Stimulated activated CD4-positive, alpha-beta T cell treated with anti-CD3 and anti-CD28 coated beads, Interleukin-2, amount 100 ng/mL, for 48 hours (primary cell): ENCODE data around the gene FIBP.

ENCODE experiments used
- DNase-seq, 2 donors: peaks; one replicate each; pipeline ENCODE4 v3.0.0-alpha.2; 2020

Gene FIBP

DNA sequence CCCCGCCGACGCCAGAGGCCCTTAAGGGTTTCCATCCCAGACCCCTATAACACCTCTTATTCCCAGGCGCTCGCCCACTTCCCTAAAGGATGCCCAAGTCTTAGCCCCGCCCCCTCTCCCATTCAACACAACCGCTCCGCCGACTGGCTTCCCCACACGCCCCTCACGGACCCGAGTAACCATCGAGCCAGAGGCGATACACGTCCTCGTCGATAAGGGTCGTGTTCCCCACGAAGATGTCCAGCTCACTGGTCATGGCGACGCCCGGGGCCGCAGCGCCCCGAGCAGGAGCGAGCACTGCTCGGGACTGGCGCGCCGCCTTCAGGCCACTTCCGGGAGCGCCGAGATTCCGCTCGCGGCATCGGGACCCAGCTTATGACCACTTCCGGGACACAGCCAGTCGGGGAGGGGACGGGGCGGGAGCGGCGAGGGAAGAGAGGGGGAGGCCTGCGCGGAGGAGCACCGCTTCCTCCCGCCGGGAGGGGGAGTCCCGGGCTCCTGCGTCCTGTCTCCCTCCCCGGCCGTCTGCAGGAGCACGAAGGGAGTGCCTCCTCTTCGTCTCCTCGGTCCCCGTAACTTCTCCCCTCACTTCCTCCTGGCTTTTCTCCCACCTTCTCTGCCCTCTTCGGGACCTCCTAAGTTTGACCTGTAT lies at the start of gene FIBP:
Gene FIBP, minus strand, starts transcription at position 309 of the 652 bp plus-strand sequence. Its CDS starts 53 bp downstream, at position 256.
- DNase-seq, result peak; percentile 95 to 97

DNA sequence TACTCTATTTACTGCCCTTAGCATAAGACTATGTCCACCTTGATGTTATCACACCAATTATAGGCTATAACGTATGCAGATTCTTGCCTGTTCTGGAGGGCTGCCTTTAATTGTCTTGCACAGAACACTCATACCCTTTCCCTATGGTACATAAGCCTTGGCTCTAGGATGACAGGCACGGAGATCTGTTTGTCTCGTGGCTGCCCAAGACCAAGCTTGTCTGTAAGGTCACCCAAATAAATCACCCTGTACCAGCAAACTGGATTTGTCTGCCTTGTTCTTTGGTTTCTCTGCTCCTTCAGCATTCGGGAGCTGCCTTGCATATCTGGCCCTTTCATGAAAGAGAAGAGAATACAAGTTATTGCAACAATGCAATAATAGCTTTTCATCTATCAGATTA lies 49.5 kb upstream of the FIBP start:
- DNase-seq, result no peak

DNA sequence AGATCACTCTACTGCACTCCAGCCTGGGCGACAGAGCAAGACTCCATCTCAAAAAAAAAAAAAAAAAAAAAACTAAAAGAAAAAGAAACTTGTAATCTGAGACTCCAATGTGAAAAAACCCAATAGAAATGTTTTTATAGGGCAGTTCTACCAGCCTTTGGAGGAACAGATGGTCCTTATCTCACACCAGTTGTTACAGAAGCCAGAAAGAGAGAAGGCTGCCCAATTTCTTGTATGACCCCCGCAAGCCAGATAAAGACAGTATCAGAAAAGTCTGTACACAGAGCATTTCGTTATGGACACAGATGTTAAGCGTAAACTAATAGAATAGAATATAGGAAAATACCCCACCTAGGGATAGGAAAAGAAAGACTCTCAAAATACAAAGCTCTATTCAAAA lies 45.7 kb upstream of the FIBP start:
- no peak for DNase-seq

DNA sequence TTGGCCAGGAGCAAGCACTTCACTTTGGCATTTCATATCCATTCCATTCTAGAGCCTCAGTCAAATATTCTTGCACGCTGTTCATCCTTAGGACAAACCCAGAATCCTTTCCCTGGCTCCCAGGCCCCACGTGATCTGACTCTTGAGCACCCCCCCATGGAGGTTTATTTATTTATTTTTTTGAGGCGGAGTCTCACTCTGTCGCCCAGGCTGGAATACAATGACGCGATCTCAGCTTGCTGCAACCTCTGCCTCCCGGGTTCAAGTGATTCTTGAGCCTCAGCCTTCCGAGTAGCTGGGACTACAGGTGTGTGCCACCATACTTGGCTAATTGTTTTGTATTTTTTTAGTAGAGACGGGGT lies 44.3 kb upstream of the FIBP start:
- no peak for DNase-seq

DNA sequence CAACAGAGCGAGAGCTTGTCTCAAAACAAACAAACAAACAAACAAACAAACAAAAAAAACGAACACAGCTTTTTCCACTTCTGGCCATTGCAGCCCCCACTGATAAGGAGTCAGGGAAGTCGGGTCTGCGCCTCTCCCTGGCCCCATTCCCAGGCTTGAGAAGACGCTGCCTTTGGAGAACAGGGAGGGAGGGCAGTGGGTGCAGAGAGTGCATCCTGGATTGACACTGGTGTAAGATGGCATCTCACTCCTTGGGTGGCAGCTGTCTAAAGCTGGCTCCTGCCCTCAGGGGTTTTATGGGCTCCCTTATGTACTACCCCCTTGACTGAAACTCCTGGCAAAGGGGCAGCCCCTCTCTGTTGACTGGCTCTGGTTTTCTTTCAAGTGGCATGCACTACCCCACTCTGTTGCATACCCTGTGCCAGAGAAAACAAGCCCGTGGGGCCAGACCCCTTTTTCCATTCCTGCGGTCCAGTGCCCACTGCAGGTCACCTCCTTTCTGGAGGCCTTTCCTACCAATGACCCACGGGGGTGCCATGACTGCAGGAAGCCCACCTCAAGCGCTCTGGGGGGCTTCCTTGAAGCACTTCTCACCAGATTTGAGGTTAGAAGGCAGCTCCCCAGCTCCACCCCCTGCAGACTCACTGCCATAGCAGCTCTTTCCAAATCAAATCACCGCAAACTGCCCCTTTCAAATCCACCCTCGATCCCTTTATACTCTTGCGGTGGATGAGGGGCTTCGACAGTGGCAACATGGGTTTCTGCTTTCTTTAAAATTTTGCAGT lies 43.7 kb upstream of the FIBP start:
- DNase-seq, result no peak

DNA sequence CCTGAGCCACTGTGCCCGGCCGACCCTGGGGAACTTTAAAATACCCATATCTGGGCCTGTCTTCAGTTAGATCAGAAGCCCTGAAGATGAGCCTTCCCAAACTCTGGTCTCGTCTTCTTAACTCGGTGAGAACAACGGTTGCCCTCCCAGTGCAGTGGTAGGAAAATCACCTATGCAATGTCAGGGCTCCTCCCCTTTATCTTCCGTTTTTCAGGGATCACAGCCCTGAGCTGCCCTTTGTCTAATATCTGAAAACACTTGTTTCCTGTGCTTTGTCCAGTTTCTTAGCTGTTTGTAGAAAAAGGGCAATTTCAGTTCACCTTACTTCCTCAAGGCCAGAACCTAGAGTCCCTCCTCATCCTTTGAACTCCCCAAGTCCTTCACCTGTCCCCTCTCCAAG lies 40.4 kb upstream of the FIBP start:
- no peak for DNase-seq

DNA sequence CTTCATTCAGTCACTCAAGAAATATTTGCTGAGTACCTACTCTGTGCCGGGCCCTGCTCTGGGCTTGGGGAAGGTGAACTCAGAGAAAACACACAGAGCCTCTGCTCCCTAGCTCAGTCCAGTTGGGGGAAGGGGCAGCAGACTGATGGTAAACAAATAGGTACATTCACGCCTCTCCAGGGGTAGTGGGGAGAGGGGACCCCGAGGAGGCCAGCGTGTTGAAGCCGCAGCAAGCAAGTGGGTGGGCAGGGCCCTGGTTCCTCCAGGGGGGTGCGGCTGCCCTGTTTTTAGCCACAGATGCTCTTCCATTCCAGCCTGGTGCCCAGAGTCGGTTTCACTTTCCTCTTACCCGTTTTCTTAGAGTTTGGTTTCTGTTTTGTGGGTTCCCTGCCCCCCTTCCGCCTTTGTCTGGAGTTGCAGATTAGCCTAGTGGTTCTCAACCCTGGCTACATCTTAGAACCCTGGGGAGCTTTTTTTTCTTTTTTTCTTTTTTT lies 39.7 kb upstream of the FIBP start:
- peak; percentile 42 to 59 for DNase-seq

DNA sequence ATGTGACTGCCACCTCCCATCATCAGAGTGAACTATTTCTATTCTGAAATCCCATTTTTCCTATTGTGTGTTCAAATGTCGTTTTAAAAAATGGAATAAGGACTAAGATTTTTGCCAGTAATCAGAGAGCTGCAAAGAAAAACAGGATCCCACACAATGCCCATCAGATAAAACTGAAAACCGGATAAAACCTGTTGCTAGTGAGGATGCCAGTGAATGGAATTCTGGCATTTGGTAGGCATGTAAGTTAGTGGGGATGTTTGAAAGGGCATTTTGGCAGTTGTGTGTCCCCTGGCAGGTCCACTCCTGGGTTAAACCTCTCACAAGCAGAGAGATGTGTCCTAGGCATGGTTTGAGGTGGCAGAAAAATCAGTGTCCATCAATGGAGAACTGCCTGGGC lies 37.1 kb upstream of the FIBP start:
- no peak for DNase-seq

DNA sequence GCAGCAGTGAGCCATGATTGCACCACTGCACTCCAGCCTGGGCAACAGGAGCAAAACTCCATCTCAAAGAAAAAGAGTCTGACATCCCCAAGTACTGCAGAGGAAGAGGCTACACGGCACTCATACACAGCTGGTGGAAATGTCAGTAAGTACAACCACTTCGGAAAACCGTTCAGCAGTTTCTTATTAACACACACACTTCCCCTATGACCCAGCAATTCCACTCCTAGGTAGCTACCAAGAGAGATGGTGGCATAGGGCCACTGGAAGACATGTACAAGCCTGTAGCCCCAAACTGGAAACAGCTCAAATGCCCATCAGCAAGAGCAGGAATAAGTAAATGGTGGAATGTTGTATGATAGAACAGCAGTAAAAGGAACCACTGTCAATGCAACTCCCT lies 34.3 kb upstream of the FIBP start:
- no peak for DNase-seq

DNA sequence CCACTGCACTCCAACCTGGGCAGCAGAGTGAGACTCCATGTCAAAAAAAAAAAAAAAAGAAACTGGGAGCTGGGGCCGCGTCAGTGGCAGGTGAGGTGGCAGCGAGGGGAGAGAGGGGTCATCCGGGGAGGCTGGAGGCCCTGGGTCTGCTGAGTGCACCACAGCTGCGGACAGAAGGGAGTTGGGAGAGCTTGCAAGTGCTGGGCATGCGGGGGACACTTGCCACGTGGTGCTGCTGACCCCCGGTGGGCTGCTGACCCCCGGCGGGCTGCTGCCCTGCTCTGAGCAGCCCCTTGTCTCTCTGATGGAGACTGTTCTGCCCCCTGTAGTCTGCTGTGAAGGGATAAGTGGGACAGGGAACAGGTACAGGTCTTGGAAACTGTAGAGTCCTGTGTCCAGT lies 33.6 kb upstream of the FIBP start:
- no peak for DNase-seq

DNA sequence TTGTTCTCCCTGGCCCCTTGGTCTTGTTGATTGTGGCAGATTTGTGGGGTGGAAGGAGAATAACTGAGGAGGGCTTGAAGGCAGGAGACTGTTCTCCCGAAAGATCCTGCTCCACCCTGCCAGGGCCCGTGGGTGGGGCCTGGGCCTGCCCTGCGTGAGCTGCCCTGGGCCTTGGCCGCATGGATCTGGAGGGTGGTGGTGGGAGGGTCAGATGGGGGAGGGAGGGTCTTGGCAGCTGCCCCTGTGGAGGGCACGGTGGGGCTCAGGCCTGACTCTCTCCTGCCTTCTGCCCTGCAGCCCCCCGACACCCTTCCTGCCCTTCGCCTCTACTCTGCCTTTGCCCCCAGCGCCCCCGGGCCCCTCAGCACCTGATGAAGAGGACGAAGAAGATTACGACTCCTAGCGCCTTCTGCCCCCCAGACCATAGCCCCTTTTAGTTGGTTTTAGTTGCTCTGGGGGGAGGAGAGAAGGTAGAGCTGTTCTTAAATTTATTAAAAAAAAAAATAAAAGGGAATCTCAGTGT lies 32.8 kb upstream of the FIBP start:
- DNase-seq, result no peak

DNA sequence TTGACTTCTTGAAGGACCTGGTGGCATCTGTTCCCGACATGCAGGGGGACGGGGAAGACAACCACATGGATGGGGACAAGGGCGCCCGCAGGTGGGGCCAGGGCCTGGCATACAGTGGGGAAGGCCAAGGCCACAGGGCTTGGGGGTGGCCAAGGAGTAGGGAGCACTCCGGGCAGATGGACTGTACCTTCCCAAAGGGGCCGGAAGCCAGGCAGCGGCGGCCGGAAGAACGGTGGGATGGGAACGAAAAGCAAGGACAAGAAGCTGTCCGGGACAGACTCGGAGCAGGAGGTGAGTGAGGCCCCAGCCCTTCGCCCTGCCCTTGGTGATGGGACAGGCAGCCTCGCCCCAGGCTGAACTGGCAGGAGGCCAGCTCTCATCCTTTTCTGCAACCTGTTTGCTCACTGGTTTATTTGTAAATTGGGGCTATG lies 32.1 kb upstream of the FIBP start:
- no peak for DNase-seq

DNA sequence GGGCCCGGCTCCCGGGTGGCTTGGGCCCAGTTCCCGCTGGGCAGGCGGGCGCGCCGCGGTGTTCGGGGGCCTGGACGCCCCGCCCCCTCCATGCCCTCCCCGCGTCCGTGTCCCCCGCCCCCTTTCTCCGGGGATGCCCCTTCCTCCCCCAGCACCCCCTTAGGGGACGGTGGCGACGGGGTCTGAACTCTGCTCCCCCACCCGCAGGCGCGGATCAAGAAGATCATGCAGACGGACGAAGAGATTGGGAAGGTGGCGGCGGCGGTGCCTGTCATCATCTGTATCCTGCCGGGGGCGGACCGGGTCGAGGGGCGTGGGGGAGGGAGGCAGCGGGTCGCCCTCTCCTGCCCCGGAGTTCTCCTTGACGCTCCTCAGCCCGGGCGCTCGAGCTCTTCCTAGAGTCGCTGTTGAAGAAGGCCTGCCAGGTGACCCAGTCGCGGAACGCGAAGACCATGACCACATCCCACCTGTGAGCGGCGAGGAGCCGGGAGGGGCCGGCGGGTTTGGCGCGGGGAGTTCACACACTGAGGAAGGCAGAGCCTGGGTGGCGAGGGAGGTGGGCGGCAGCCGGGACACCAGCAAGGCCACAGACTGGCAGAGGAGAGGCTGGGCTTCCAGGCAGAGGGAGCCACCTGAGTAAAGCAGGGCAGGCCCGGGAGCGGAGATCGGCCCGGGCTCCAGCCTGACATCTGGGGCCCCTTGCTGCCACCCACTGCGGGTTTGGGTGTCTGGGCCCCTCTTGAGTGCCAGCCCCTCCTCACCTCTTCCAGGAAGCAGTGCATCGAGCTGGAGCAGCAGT lies 31.5 kb upstream of the FIBP start:
- peak in 1 of 2 donors; percentile 44 for DNase-seq

DNA sequence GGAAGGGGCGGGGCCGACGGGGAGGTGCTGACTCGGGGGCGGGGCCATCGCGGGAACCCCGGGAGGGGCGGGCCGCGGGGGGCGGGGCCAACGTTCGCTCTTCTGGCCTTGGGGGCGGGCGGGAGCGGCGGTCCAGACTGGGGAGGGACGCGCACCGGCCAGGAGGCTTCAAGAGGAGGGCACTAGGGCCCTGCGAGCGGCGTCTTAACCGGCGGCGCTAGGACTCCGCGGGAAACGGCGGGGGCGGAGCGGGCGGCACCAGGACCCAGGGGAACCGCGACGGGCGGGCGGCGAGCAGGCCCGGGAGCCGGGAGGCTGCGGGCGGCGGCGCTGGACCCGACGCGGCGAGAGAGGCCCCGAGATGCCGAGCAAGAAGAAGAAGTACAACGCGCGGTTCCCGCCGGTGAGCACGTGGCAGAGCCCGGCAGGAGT lies 30.9 kb upstream of the FIBP start, which contains the start of gene DRAP1:
Gene DRAP1, plus strand, starts transcription at position 286 of the 432 bp plus-strand sequence. Its CDS starts 76 bp downstream, at position 362.
- DNase-seq, result peak; percentile 99

DNA sequence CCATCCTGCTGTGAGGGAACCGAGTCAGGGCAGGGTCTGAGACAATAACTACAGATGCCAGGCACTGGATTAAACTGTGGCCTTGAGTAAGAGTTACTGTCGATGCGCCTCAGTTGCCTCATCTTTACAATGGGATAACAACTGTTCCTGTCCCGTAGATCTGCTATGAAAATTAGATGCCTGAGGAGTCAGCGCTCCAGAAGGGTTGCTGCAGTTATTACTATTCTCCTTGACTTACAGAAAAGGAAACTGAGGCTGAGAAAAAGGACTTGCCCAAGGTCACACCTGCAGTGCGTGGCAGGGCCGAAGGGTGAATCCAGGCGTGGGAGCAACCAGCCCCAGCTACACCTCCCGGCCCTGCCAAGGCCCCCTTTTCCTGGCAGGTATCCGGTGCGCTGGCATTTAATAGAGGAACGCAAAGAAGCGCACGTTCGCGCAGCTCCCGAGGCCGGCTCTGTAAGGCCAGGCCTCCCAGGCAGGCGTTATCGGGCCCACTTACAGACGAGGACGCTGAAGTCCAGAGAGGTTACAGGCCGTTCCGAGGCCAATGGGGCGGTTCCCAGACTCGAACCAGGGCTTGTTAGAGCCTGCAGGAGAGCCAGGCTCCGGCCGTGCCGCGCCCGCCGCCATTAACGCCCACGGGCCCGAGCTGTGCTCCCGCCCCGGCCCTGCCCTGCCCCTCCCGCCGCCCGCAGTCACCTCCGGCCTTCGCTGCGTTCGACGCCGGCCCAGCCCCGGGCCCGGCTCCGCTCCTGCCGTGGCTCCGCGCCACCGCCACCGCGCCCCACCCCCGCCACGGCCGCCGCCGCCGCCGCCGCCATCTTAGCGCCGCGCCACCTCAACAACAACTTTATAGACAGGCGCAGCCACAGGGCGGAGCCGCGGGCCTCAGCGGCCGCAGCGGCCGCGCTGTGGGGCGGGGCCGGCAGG lies 30.2 kb upstream of the FIBP start, which contains the start of gene C11orf68:
Gene C11orf68, minus strand, starts transcription at position 852 of the 930 bp plus-strand sequence. Its CDS starts 31 bp downstream, at position 821.
- DNase-seq, result no peak

DNA sequence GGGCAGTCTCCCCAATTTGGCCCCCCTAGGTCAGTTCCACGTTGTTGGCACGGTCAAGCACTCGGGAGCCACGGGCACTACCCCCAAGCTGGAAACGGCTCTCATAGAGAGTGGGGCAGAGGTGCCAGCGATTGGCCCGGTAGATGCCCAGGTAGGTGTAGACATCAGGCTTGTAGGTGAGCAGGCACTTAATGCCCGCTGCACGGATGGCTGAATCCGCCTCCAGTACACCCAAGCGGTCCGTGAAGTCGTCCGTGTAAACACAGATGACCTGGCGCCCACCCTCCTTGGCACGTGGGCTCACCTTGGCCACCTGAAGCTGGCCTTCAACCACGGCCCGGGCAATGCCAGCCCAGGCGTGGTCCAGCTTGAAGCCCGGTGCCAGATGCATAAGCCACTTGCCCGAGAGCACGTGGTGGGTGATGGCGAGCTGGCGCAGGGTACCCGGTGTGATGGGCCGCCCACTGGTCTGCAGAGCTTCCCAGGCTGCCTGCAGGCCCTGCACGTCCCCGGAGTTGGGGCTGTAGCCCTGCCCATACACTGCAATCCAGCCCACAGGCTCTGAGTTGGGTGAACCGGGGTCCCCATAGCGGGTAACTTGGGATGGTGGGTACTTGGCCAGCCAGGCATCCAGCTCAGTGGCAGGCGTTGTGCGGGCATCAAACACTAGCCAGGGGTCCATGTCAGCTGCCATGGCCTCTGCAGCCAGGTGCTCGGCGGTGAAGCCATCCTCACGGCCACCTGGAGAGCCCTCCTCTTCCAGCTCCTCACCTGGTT lies 29.4 kb upstream of the FIBP start:
- no peak for DNase-seq

DNA sequence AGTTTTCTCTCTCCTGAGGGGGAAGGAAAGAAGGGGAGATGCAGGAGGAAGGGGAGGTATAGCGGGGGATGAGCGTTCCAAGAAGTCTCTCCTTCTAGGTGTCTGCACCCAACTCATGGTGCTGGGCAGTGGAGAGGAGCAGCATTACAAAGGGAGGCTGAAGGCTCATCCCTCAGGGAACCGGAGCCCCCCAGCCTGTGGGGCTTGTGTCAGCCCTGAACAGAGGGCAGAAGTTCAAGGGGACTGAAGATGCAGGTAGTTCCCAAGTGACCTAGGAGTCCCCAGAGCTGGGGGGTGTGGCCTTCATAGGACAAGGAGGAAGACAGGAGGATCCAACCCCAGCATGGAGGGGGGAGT lies 28.8 kb upstream of the FIBP start:
- no peak for DNase-seq

DNA sequence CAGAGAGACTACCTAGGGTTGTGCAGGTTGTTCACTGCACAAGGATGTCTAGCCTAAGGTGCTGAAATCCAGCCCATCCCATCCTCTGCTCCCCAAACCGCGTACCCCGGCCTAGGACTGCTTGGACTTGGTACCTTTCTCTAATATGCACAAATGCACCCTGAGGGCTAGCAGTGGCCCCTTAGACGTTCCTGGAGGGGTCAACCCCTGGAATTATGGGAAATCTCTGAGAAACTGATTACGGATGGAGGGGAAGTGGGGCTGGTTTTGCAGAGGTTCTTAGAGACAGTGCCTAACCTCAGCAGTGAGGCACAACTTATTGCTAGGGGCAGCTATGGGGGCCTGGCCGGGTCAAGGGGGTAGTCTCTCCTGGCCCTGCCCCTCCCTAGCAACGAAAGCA lies 28.1 kb upstream of the FIBP start:
- no peak for DNase-seq

DNA sequence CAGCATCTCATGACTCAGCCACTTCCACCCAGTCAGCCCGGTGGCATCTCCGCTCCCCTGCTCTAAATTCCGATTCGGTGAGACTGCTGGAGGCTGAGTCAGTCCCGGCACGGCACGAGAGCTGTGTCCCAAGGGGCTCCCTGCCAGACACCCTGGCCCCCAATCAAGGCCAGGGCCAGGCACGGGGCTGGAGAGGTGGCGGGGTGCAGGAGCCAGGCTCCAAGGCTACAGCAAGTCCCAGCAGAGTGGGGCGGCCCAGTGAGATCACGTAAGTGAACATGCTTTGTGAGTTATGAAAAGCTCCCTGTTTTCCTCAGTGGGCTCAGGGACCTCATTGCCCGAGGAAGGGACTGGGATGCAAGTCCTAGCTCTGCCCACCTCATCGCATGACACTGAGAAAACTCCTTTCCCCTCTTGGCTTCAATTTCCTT lies 27.6 kb upstream of the FIBP start:
- DNase-seq, result no peak

DNA sequence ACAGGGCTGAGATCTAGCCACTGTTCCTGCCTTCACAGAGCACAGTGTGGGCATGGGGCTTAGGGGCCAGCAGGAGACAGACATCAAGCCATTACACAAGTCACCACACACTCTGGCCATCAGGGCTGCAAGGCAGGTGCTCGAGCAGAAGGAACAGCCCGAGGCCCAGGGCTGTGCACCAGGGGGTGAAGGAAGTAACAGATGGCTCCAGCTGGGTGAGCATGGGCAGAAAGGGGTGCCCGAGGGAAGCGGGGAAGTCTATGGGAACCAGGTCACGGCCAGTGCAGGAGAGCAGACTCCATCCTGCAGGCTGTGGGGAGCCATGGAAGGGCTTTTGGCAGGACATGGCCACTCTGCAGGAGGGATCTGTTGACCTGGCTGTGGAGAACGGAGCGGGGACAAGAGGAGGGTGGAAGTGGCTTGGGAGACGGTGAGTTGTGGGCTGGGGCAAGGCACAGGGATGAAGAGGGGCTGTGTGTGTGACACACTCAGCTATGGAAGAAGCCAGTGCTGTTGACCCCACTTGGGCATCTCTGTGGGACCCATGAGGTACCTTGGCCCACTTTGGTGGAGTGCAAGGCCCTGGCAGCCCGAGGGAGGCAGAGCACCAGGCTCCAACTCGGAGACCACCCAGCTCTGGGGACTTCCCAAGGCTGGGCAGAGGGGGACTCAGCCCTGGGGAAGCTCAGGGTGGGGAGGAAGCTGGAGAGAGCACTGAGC lies 27.0 kb upstream of the FIBP start:
- no peak for DNase-seq
